ENCODE measurements around the gene DEK.
"Not testable (repeated sequence)": the region's sequence is repeated elsewhere in the genome, so short reads cannot be mapped to it uniquely, and the experiment has no call there.

Gene DEK

GRCh38 chr6:18243302-18243893, 20.9 kb downstream of the DEK start:
- no peak for DNase-seq
- in situ Hi-C loops (cut with MboI; ENCODE audit: low pct_unique_long_range_greater_than_20kb, low sequenced_read_pairs) = no loop called here

GRCh38 chr6:18242062-18242851, 22.1 kb downstream of the DEK start:
- DNase-seq = no peak
- in situ Hi-C loops (cut with MboI; ENCODE audit: low pct_unique_long_range_greater_than_20kb, low sequenced_read_pairs) = no loop called here

GRCh38 chr6:18241208-18242038, 22.9 kb downstream of the DEK start:
- in situ Hi-C loops (cut with MboI; ENCODE audit: low pct_unique_long_range_greater_than_20kb, low sequenced_read_pairs) = no loop called here
- no peak for DNase-seq

- in situ Hi-C loops (cut with MboI; ENCODE audit: low pct_unique_long_range_greater_than_20kb, low sequenced_read_pairs) = no loop called here
- DNase-seq = no peak
Measured at GRCh38 chr6:18240230-18240629, 24.1 kb downstream of the DEK start.

- in situ Hi-C loops (cut with MboI; ENCODE audit: low pct_unique_long_range_greater_than_20kb, low sequenced_read_pairs) = no loop called here
- DNase-seq = no peak
Measured at GRCh38 chr6:18237167-18237566, 27.2 kb downstream of the DEK start.

- in situ Hi-C loops (cut with MboI; ENCODE audit: low pct_unique_long_range_greater_than_20kb, low sequenced_read_pairs) = no loop called here
- DNase-seq = no peak
Measured at GRCh38 chr6:18235524-18235923, 28.8 kb downstream of the DEK start.

- in situ Hi-C loops (cut with MboI; ENCODE audit: low pct_unique_long_range_greater_than_20kb, low sequenced_read_pairs) = no loop called here
- no peak for DNase-seq
Measured at GRCh38 chr6:18234564-18234963, 29.8 kb downstream of the DEK start.

- DNase-seq; in situ Hi-C loops (cut with MboI; ENCODE audit: low pct_unique_long_range_greater_than_20kb, low sequenced_read_pairs): not testable (repeated sequence)
Measured at GRCh38 chr6:18233770-18234169, 30.6 kb downstream of the DEK start.

GRCh38 chr6:18231856-18232255, 32.5 kb downstream of the DEK start:
- DNase-seq; in situ Hi-C loops (cut with MboI; ENCODE audit: low pct_unique_long_range_greater_than_20kb, low sequenced_read_pairs): not testable (repeated sequence)

- DNase-seq; in situ Hi-C loops (cut with MboI; ENCODE audit: low pct_unique_long_range_greater_than_20kb, low sequenced_read_pairs): not testable (repeated sequence)
Measured at GRCh38 chr6:18228590-18228989, 35.7 kb downstream of the DEK start.

GRCh38 chr6:18227166-18227565, 37.2 kb downstream of the DEK start:
- DNase-seq; in situ Hi-C loops (cut with MboI; ENCODE audit: low pct_unique_long_range_greater_than_20kb, low sequenced_read_pairs): not testable (repeated sequence)

- DNase-seq; in situ Hi-C loops (cut with MboI; ENCODE audit: low pct_unique_long_range_greater_than_20kb, low sequenced_read_pairs): not testable (repeated sequence)
Measured at GRCh38 chr6:18226451-18227105, 37.8 kb downstream of the DEK start.

GRCh38 chr6:18221288-18221615, 43.1 kb downstream of the DEK start:
- no peak for DNase-seq
- in situ Hi-C loops (cut with MboI; ENCODE audit: low pct_unique_long_range_greater_than_20kb, low sequenced_read_pairs) = no loop called here

GRCh38 chr6:18219591-18219990, 44.7 kb downstream of the DEK start:
- in situ Hi-C loops (cut with MboI; ENCODE audit: low pct_unique_long_range_greater_than_20kb, low sequenced_read_pairs) = no loop called here
- no peak for DNase-seq

GRCh38 chr6:18218233-18218632, 46.1 kb downstream of the DEK start:
- in situ Hi-C loops (cut with MboI; ENCODE audit: low pct_unique_long_range_greater_than_20kb, low sequenced_read_pairs) = no loop called here
- DNase-seq = no peak

GRCh38 chr6:18216411-18216810, 47.9 kb downstream of the DEK start:
- in situ Hi-C loops (cut with MboI; ENCODE audit: low pct_unique_long_range_greater_than_20kb, low sequenced_read_pairs) = no loop called here
- no peak for DNase-seq

GRCh38 chr6:18215436-18215835, 48.9 kb downstream of the DEK start:
- DNase-seq = peak; percentile 80
- in situ Hi-C loops (cut with MboI; ENCODE audit: low pct_unique_long_range_greater_than_20kb, low sequenced_read_pairs) = no loop called here

- no peak for DNase-seq
- in situ Hi-C loops (cut with MboI; ENCODE audit: low pct_unique_long_range_greater_than_20kb, low sequenced_read_pairs) = no loop called here
Measured at GRCh38 chr6:18214003-18214402, 50.3 kb downstream of the DEK start.

- in situ Hi-C loops (cut with MboI; ENCODE audit: low pct_unique_long_range_greater_than_20kb, low sequenced_read_pairs) = no loop called here
- no peak for DNase-seq
Measured at GRCh38 chr6:18213439-18213838, 50.9 kb downstream of the DEK start.

- no peak for DNase-seq
- in situ Hi-C loops (cut with MboI; ENCODE audit: low pct_unique_long_range_greater_than_20kb, low sequenced_read_pairs) = no loop called here
Measured at GRCh38 chr6:18212231-18212630, 52.1 kb downstream of the DEK start.

Measured in KBM-7 (cell line).